Lung (tissue), 12 donors: ENCODE data around the gene CD82. TPM values are rescaled to one million over a fixed set of nuclear protein-coding genes. Genes with fewer than 3 reads are reported as not detected.

ENCODE experiments used
- ATAC-seq: fragments of 200-7000 bp; cut with Tn5 transposase; one replicate; pipeline ENCODE4 v1.9.1; 2020; ENCODE audit warnings: moderate number of reproducible peaks; ENCODE audit not compliant: insufficient read depth, low FRiP score
- DNase-seq, 3 donors: peaks; one replicate each; pipeline ENCODE4 v3.0.0-alpha.2; 2013 to 2017
- H3K27ac ChIP-seq, 2 donors: one replicate each; pipeline ENCODE4 v1.5.1; 2013; ENCODE audit warnings: mild to moderate bottlenecking in 2 of 2, moderate library complexity in 2 of 2, control low read depth in 1 of 2, inconsistent platforms in 1 of 2, low read depth in 1 of 2, low read length in 1 of 2
- H3K27me3 ChIP-seq, 3 donors: one replicate each; pipeline ENCODE4 v1.5.1; 2013; ENCODE audit warnings: low read length in 2 of 3; ENCODE audit not compliant: control insufficient read depth in 3 of 3, insufficient read depth in 3 of 3
- H3K36me3 ChIP-seq, 4 donors: one replicate each; pipeline ENCODE4 v1.5.1; 2013; ENCODE audit warnings: low read length in 4 of 4, mild to moderate bottlenecking in 1 of 4, moderate library complexity in 1 of 4; ENCODE audit not compliant: control insufficient read depth in 4 of 4, insufficient read depth in 4 of 4
- H3K4me1 ChIP-seq, 5 donors: one replicate each; pipeline ENCODE4 v1.5.1; 2013; ENCODE audit warnings: low read length in 5 of 5, mild to moderate bottlenecking in 2 of 5, moderate library complexity in 1 of 5; ENCODE audit not compliant: control insufficient read depth in 5 of 5, insufficient read depth in 5 of 5
- H3K4me3 ChIP-seq: one replicate; pipeline ENCODE4 v1.5.1; 2013; ENCODE audit warnings: mild to moderate bottlenecking, control low read depth, moderate library complexity
- H3K9ac ChIP-seq, 2 donors: one replicate each; pipeline ENCODE4 v1.5.1; 2013; ENCODE audit warnings: low read length in 2 of 2, control low read depth in 1 of 2; ENCODE audit not compliant: insufficient read depth in 1 of 2
- H3K9me3 ChIP-seq, 4 donors: one replicate each; pipeline ENCODE4 v1.5.1; 2013; ENCODE audit warnings: low read length in 3 of 4, mild to moderate bottlenecking in 1 of 4, moderate library complexity in 1 of 4; ENCODE audit not compliant: control insufficient read depth in 4 of 4, insufficient read depth in 3 of 4
- CTCF ChIP-seq: IDR thresholded peaks from 2 replicates; pipeline ENCODE4 v1.5.1; 2012; ENCODE audit warnings: mild to moderate bottlenecking; ENCODE audit errors: control extremely low read depth, extremely low read depth
- WGBS, 2 donors: extraction: QIAGEN DNeasy Blood & Tissue Kit; methylation state at CpG; one replicate each; pipeline ENCODE4 v1.1.7; 2013; 5-methylcytosine and 5-hydroxymethylcytosine counted together
- polyA plus RNA-seq, 2 donors: library from polyadenylated mRNA; stranded (reverse); fragments of 200-250 nt; gene quantifications; one replicate each; pipeline ENCODE4 v1.2.1, GENCODE V29; 2013
- total RNA-seq, 2 donors: library from RNA; depleted of rRNA in 1 of 2; stranded (reverse); fragments of >200 nt in 1 of 2; gene quantifications; one replicate each; pipeline ENCODE4 v1.2.1, GENCODE V29; 2014 to 2021
- donor health status: control.
- donor health status: control.
- donor health status: Bipolar disorder and iron deficiency.
- donor health status: healthy.
- donor health status: DM: yes; HTN: yes; CAD: no.

CD82 gene
- total and polyA plus RNA-seq, 4 donors, result 63.3 to 237 (median 190) TPM

DNA sequence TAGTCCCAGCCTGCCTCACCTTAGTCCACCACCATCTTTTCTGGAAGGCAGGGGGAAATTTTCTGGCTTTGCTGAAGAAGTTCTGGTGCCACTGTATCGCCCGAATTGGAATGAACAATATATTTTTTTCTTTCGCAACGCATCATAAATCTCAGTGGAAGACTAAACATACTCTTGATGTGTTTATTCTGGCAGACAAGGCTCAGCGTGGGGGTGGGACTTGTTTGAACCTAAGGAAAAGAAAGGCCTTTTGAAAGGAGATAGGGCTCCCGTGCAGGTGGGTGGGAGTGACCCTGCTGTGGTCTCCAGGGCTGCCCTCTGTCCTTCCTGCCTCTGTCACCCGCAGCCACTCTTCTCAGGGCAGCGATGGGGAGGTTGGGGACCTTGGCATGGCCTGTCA, 42.5 kb downstream of the CD82 start:
- Histone ChIP-seq H3K27ac (peak overlapping the region in 1 of 2 donors; percentile 30), H3K27me3 (no peaks in the 10 kb centered on the region), H3K4me1 (peaks cover 0 to 33% (median 26%) of the 10 kb centered on the region in 5 donors), H3K9ac (no peak overlapping the region), H3K9me3 (peaks cover 0 to 3% (median 0%) of the 10 kb centered on the region in 4 donors), H3K4me3 (no peak overlapping the region), H3K36me3 (peaks cover 2 to 16% (median 10%) of the 10 kb centered on the region in 4 donors)
- no peak for ATAC-seq
- WGBS, 2 donors, result 50 to 67% methylated on average over 8 of the region's 8 CpGs
- TF ChIP-seq CTCF, result no peak
- peak in 2 of 3 donors; percentile 86 to 89 for DNase-seq

DNA sequence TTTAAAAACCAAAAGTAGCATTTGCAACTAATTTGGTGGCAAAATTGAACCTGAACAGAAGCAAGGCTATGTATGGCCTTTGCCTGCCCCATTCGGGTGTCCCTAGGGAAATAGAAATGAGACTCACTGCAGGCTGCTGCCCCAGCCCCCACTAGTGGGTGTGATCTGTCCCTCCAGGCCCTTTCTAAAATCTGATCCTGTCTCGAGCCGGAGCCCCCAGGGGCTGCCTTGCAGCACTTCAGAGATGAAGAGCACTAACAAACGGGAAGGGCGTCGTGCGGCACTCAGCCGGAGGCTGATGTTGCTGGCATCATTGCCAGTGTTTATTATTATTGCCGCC, 43.2 kb downstream of the CD82 start:
- peaks cover 2 to 16% (median 10%) of the 10 kb centered on the region in 4 donors for H3K36me3 ChIP-seq
- H3K27ac ChIP-seq, result no peak overlapping the region
- ATAC-seq (no peak), DNase-seq (no peak)
- no peaks in the 10 kb centered on the region for H3K27me3 ChIP-seq
- peaks cover 0 to 3% (median 0%) of the 10 kb centered on the region in 4 donors for H3K9me3 ChIP-seq
- no peak overlapping the region for H3K4me3 ChIP-seq
- no peak overlapping the region for H3K9ac ChIP-seq
- WGBS, 2 donors, result 70 to 80% methylated on average over 9 of the region's 9 CpGs
- H3K4me1 ChIP-seq, result peaks cover 0 to 30% (median 26%) of the 10 kb centered on the region in 5 donors
- no peak for TF ChIP-seq CTCF

DNA sequence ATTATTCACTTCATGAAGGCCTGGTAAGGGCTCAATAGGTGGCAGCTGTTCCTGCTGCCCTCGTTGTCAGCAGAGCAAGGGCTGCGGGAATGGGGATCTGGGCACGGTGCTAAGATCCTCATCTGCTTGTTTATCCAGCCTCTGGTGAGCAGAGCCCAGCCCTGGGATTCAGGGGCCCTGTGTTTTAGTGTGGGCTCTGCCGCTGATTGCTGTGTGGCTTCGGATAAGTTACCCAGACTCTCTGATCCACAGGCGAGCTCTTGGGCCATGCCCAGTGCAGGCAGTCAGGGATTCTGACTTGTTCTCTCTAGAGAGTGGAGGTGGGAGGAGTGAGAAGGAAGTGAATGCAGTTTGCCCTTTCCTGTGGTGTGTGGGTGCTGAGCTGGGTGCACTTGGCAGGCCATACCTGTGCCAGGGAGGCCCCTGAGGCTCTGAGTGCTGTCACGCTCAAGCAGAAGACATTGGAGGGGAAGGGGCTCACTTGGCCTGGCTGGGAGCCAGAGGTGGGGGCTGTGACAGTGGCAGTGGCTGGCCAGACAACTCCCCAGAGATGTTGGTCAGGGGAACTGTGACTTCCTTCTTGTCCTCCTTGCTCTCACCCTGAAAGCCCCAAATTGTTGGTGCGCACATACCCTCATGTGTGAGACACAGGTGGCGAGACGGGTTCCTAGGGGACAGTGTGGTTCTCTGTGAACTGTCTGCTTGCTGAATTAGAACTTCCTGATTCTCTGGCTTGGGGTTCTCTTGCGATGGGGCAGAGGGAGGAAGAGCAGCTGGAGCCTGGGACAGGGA, 43.7 kb downstream of the CD82 start:
- WGBS, 2 donors, result 61 to 65% methylated on average over 11 of the region's 11 CpGs

More for the DNA sequence above, 43.7 kb downstream of the CD82 start:
- Histone ChIP-seq H3K36me3 (peaks cover 2 to 15% (median 10%) of the 10 kb centered on the region in 4 donors), H3K27ac (peak overlapping the region in 1 of 2 donors; percentile 62), H3K4me3 (no peak overlapping the region), H3K4me1 (peaks cover 0 to 30% (median 21%) of the 10 kb centered on the region in 5 donors), H3K9ac (no peak overlapping the region), H3K27me3 (no peaks in the 10 kb centered on the region), H3K9me3 (peaks cover 0 to 3% (median 0%) of the 10 kb centered on the region in 4 donors)
- TF ChIP-seq CTCF, result no peak
- ATAC-seq (no peak), DNase-seq (no peak)
